Right cardiac atrium (tissue), 5 donors: ENCODE data around the gene BLOC1S3. TPM values are rescaled to one million over a fixed set of nuclear protein-coding genes. Genes with fewer than 3 reads are reported as not detected.

Experiments
- ATAC-seq, 2 donors: fragments of 200-7000 bp; cut with Tn5 transposase; one replicate each; pipeline versions ENCODE4 v1.8.0 to v1.9.1; 2020; ENCODE audit warnings: moderate library complexity in 2 of 2, mild to moderate bottlenecking in 1 of 2
- DNase-seq, 3 donors: peaks; one replicate each; pipeline ENCODE4 v3.0.0-alpha.2; 2020
- H3K27ac ChIP-seq: one replicate; pipeline ENCODE4 v1.5.1; 2013; ENCODE audit warnings: mild to moderate bottlenecking, low read length, control low read depth, moderate library complexity
- H3K27me3 ChIP-seq: one replicate; pipeline ENCODE4 v1.6.1; 2013; ENCODE audit not compliant: control insufficient read depth, insufficient read depth
- H3K4me1 ChIP-seq: one replicate; pipeline ENCODE4 v1.6.1; 2013; ENCODE audit warnings: low read length; ENCODE audit not compliant: control insufficient read depth, insufficient read depth
- H3K4me3 ChIP-seq: one replicate; pipeline ENCODE4 v1.5.1; 2013; ENCODE audit warnings: low read length, control low read depth
- H3K9me3 ChIP-seq: one replicate; pipeline ENCODE4 v1.6.1; 2013; ENCODE audit warnings: low read length; ENCODE audit not compliant: control insufficient read depth
- WGBS: extraction: QIAGEN DNeasy Blood & Tissue Kit; methylation state at CpG from one replicate; pipeline ENCODE4 v1.1.7; 2013; 5-methylcytosine and 5-hydroxymethylcytosine counted together
- intact Hi-C, 4 donors: fragments of 100-400 bp; cut with DNase I; formaldehyde crosslinking; loops; one replicate each; pipeline versions ENCODE4 v1.11.0 to v1.14.0; 2022 to 2023
- polyA plus RNA-seq: library from polyadenylated mRNA; stranded (reverse); fragments of 200-250 nt; gene quantifications from one replicate; pipeline ENCODE4 v1.2.3, GENCODE V29; 2013
- total RNA-seq, 4 donors: library from RNA; stranded (reverse); fragmentation: NEBNext Ultra II Directional; extraction: Animal tissue kit (Norgen Biotek cat#: 25700); gene quantifications; one replicate each; pipeline ENCODE4 v1.2.1, GENCODE V29; 2021
- donor health status: healthy with polysubstance abuse.
- donor health status: DM: no; HTN: yes; CAD: no.
- donor health status: DM: no; HTN: no; CAD: no.
- donor health status: DM: no; HTN: yes; CAD: no; lungs with severe emphysema.
- donor health status: DM: yes; HTN: yes; CAD: no.

BLOC1S3 gene
- total and polyA plus RNA-seq, 5 donors: 2.4 to 8.2 (median 5.9) TPM

DNA sequence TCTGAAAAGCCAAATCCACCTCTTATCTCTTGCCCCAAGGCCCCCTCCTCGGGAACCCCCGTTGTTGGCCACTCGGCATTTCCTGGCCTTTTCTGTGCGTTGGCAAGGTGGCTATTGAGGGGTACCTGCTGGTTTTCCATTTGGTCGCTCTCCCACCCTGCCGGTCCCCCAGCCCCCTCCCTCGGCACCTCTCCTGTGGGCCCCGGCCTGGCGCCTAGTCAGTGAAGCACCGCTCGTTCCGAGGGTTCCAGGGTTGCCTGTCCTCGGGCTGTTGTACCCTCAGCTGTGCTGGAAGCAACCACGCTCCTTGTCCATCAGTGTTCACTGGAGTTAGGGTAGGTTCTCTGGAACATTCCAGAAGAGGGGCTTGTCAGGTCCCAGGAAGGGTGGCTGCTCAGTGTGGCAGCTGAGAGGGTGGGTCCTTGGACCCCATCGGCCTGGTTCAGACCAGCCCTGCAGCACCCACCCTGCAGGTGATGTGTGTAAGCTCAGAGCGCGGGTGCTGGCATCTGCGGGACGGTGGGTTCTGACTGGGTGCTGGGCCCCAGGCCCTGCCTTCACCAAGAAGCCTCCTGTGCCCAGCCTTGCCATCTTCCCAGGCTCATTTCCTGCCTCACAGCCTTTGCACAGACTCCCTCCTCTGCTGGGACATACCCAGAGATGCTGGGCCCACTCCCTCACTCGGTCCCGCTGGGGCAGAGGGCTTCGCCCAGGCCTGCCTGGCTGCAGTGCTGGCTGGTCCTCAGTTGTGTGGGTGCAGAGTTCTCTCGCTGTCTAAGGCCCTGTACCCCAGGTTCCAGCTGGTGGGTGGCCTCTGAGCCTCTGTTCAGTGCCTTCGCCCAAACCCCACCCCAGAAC is 39.1 kb upstream of the BLOC1S3 start:
- H3K9me3 ChIP-seq: no peaks in the 10 kb centered on the region
- 95% methylated on average over 24 of the region's 24 CpGs for WGBS
- DNase-seq (no peak), ATAC-seq (no peak)
- no peaks in the 10 kb centered on the region for H3K27me3 ChIP-seq
- H3K4me1 ChIP-seq: peaks cover 1% of the 10 kb centered on the region
- no peak overlapping the region for H3K27ac ChIP-seq
- intact Hi-C loops: no loop called here
- no peak overlapping the region for H3K4me3 ChIP-seq

DNA sequence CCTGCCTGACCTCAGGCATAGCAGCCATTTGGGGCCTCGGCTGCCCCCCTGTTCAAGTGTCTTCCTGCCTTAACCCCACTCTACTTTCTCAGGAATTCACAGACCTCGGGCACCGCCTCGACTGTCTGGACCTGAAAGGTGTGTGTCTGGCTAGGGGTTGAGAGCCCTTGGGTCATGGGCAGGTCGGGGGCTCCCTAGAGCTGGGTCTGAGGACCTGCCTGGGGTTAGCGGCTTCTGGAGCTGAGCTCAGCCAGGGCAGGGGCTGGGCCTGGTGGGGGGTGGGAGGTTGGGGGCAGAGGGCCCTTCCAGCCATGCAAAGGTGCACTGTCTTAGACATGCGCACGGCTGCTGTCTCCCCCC is 38.5 kb upstream of the BLOC1S3 start:
- DNase-seq: no peak
- ATAC-seq: no peak
- Histone ChIP-seq H3K4me1 (peaks cover 1% of the 10 kb centered on the region), H3K9me3 (no peaks in the 10 kb centered on the region), H3K27ac (no peak overlapping the region), H3K4me3 (no peak overlapping the region), H3K27me3 (no peaks in the 10 kb centered on the region)
- 92% methylated on average over 8 of the region's 8 CpGs for WGBS
- intact Hi-C loops: no loop called here

DNA sequence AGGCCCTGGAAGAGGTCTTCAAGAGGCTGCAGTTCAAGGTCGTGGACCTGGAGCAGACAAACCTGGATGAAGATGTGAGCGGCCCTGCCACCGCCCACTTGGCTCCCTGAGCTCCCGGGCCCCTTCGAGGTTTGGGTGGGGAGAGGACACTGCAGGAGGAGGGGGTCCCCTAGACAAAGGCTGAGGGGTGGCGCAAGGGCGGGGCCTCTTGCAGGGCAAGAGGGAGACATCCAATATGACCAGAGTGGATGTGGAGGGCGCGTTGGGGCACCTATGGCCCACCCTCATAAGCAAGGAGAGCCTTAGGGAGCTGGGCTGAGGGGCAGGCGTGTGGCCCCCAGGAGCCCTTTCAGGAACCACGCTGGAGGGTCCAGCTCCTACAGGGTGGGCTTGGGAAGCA is 38.1 kb upstream of the BLOC1S3 start:
- Histone ChIP-seq H3K4me1 (peaks cover 1% of the 10 kb centered on the region), H3K9me3 (no peaks in the 10 kb centered on the region), H3K4me3 (no peak overlapping the region), H3K27ac (no peak overlapping the region), H3K27me3 (no peaks in the 10 kb centered on the region)
- 92% methylated on average over 11 of the region's 11 CpGs for WGBS
- DNase-seq (no peak), ATAC-seq (no peak)
- intact Hi-C loops: no loop called here

DNA sequence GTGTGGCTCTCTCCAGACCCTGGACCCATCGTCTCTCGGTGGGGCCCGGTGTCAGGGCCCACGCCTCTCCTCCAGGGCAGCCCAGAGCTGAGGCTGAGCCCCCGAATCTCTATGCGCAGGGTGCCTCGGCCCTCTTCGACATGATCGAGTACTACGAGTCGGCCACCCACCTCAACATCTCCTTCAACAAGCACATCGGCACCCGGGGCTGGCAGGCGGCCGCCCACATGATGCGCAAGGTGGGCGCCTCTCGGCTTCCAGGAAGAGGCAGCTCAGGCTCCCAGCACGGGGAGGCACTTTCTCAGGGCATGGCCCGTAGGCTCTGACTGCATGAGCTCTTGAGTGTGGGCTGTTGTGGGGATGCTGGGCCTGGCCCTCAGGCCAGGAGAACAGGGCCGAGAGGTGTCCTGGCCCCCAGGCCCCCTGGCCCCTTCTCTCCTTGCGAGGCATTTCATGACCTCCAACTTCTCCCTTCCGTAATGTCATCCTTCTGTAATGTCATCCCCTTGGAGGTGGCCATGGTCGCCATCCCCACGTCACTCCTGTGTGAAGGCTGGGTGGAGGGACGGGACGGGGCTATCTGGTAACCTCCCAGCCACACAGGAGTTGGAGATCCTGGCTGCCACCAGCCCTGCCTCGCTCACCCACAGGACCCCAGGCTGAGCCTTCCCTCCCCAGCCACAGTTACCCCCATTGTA is 37.2 kb upstream of the BLOC1S3 start:
- no peak overlapping the region for H3K27ac ChIP-seq
- H3K9me3 ChIP-seq: no peaks in the 10 kb centered on the region
- WGBS: 96% methylated on average over 28 of the region's 28 CpGs
- DNase-seq (no peak), ATAC-seq (no peak)
- H3K4me1 ChIP-seq: peaks cover 1% of the 10 kb centered on the region
- H3K4me3 ChIP-seq: no peak overlapping the region
- no peaks in the 10 kb centered on the region for H3K27me3 ChIP-seq
- intact Hi-C loops: no loop called here

DNA sequence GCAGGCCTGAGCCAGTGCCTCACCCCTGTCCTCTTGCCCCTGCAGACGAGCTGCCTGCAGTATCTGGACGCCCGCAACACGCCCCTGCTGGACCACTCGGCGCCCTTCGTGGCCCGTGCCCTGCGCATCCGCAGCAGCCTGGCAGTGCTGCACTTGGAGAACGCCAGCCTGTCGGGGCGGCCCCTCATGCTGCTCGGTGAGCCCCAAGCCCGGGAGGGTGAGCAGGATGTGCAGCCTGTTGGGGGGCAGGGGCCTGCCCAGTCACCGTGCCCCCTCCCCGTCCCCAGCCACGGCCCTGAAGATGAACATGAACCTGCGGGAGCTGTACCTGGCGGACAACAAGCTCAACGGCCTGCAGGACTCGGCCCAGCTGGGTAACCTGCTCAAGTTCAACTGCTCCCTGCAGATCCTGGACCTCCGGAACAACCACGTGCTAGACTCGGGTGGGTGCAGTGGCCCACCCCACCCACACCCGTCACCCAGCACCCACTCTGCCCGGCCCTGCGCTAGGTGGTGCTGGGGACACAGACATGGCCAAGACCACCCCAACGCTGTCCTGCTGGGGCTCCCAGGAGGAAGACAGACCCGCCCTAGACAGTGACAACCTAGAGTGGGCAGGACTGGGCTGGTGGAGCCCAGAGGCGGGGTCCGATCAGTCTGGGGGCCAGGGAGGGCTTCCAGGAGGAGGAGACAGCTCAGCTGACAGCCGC is 36.4 kb upstream of the BLOC1S3 start:
- no peak overlapping the region for H3K4me3 ChIP-seq
- H3K4me1 ChIP-seq: peaks cover 1% of the 10 kb centered on the region
- H3K9me3 ChIP-seq: no peaks in the 10 kb centered on the region
- ATAC-seq: no peak
- H3K27me3 ChIP-seq: no peaks in the 10 kb centered on the region
- no peak for DNase-seq
- intact Hi-C loops: no loop called here
- H3K27ac ChIP-seq: no peak overlapping the region
- 96% methylated on average over 33 of the region's 33 CpGs for WGBS

DNA sequence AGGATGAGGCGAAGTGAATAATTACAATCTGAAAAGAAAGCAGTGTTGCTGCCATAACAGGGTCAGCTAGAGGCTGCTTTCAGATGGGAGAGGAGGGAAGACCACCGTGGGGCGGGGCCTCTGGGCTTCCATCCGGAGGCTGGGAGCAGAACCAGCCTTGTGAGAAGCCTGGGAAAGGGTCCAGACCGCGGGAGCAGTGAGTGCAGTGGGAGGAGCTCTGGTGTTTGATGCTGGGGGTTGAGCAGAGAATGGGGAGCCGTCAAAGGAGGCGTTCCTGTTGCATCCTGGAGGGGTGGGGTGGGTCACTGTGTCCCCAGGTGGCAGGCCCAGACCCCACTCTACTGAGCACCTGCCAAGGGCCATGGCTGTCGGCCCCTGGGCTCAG is 35.9 kb upstream of the BLOC1S3 start:
- 74% methylated on average over 9 of the region's 9 CpGs for WGBS

DNA sequence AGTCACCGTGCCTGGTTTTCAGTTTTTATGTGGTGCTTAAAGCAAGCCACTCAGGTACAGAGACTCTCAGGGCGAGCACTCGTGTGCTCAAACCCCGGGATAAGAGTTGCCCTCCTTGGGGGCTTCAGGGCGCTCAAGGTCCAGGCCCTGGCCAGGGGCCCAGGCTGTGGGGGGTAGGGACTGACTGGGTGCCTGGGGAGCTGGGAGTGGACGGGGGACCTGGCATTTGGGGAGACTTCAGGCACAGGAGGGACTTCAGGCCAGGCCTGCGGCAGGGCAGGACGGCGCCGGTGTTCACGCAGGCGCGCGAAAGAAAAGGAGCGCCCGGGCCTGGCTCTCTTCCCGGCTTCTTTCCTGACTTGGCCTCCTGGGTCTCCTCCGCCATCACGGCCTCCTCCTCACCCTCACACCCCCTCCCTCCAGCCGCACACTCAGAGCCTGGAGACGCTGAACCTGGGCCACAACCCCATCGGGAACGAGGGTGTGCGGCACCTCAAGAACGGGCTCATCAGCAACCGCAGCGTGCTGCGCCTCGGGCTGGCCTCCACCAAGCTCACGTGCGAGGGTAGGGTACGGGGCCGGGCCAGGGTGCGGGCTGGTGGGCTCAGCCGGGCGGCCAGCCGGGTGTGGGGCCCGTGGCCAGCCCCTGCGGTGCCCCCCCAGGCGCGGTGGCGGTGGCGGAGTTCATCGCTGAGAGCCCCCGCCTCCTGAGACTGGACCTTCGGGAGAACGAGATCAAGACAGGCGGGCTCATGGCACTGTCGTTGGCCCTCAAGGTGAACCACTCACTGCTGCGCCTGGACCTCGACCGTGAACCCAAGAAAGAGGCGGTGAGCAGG is 33.9 kb upstream of the BLOC1S3 start:
- H3K27me3 ChIP-seq: no peaks in the 10 kb centered on the region
- intact Hi-C loops: no loop called here
- H3K9me3 ChIP-seq: no peaks in the 10 kb centered on the region
- H3K27ac ChIP-seq: no peak overlapping the region
- WGBS: 97% methylated on average over 53 of the region's 53 CpGs
- H3K4me1 ChIP-seq: no peaks in the 10 kb centered on the region
- no peak overlapping the region for H3K4me3 ChIP-seq
- ATAC-seq (no peak), DNase-seq (no peak)

More for the DNA sequence above, 35.9 kb upstream of the BLOC1S3 start:
- Histone ChIP-seq H3K4me3 (no peak overlapping the region), H3K4me1 (no peaks in the 10 kb centered on the region), H3K27ac (no peak overlapping the region), H3K9me3 (no peaks in the 10 kb centered on the region), H3K27me3 (no peaks in the 10 kb centered on the region)
- intact Hi-C loops: no loop called here
- ATAC-seq (no peak), DNase-seq (no peak)

DNA sequence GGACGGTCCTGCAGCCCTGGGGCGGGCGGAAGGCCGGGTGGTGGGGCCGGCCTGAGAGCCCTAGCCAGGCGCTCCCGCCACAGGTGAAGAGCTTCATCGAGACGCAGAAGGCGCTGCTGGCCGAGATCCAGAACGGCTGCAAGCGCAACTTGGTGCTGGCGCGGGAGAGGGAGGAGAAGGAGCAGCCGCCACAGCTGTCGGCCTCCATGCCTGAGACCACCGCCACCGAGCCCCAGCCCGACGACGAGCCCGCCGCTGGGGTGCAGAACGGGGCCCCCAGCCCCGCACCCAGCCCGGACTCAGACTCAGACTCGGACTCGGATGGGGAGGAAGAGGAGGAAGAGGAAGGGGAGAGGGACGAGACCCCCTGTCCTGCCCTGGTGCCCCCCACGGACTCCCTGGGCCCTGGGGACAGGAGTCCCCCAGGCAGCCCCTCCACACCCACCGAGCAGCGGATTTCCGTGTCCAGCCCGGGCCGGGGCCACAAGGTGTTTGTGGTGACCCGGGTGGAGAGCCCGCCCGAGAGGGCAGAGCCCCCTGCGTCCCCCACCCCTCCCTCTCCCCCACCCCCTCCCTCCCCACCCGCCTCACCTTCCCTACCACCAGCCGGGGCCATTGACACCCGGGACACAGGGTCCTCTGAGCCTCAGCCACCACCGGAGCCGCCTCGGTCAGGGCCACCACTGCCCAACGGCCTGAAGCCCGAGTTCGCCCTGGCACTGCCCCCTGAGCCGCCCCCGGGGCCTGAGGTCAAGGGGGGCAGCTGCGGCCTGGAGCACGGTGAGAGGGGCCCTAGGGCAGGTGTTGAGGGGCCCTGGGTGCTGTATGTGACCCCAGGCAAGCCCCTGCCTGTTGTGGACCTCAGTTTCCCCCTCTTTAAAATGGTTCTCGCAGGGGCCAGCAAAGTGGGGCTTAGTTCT is 33.1 kb upstream of the BLOC1S3 start:
- no peak for ATAC-seq
- H3K9me3 ChIP-seq: no peaks in the 10 kb centered on the region
- H3K4me3 ChIP-seq: no peak overlapping the region
- no peaks in the 10 kb centered on the region for H3K4me1 ChIP-seq
- H3K27ac ChIP-seq: no peak overlapping the region
- WGBS: 93% methylated on average over 54 of the region's 54 CpGs
- H3K27me3 ChIP-seq: no peaks in the 10 kb centered on the region
- intact Hi-C loops: no loop called here
- DNase-seq: no peak

DNA sequence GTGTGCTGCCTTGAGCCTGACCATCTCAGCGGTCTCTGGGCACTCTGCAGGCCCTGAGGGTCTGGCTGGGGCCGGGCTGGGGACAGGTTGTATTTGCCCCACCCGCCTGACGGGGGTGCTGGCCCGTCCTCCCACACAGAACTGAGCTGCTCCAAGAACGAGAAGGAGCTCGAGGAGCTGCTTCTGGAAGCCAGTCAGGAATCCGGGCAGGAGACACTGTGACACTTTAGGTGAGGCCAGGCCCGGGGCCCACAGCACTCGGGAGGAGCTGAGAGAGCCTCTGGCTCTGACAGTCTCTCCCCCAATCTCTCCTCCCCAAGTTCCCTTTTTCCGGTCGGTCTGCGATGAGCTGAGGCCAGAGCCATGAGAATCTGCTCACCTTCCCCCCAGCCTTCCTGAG is 32.3 kb upstream of the BLOC1S3 start:
- H3K4me1 ChIP-seq: no peaks in the 10 kb centered on the region
- no peaks in the 10 kb centered on the region for H3K27me3 ChIP-seq
- intact Hi-C loops: no loop called here
- H3K9me3 ChIP-seq: no peaks in the 10 kb centered on the region
- H3K27ac ChIP-seq: no peak overlapping the region
- no peak overlapping the region for H3K4me3 ChIP-seq
- 83% methylated on average over 13 of the region's 13 CpGs for WGBS
- DNase-seq (no peak), ATAC-seq (no peak)

DNA sequence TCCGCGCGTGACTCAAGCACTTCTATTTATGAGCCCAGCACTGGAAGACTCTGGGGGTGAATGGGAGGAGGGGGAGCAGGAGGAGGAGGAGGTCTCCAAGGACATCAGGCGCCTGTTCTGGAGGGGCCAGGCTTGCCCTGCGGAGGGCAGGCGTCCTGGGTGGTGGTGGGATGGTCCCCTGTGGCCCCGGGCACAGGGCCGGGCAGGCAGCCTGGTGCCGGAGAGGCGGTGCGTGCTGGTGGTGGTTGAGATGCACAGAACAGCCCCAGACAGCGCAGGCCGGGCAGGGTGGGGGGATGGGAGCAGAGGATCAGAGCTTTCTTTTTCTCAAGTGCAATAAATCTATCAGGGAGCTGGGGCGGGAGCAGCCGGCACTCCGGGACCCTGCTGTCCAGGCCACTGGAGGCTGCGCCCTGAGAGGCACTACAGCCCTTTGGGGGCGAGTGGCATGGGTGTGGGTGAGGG is 31.8 kb upstream of the BLOC1S3 start:
- DNase-seq (peak in 1 of 3 donors; percentile 36), ATAC-seq (no peak)
- H3K4me3 ChIP-seq: no peak overlapping the region
- no peaks in the 10 kb centered on the region for H3K4me1 ChIP-seq
- no peak overlapping the region for H3K27ac ChIP-seq
- no peaks in the 10 kb centered on the region for H3K27me3 ChIP-seq
- H3K9me3 ChIP-seq: no peaks in the 10 kb centered on the region
- WGBS: 91% methylated on average over 18 of the region's 18 CpGs
- intact Hi-C loops: no loop called here
